Breast epithelium (tissue), 4 donors: ENCODE data around the gene ICOS. TPM values are rescaled to one million over a fixed set of nuclear protein-coding genes. Genes with fewer than 3 reads are reported as not detected.
A peak's percentile ranks its signal among the peaks of the same experiment; 100 is the strongest.

Experiments
- DNase-seq, 2 donors: peaks; one replicate each; pipeline ENCODE4 v3.0.0-alpha.2; 2019; ENCODE audit warnings: low spot score in 2 of 2
- H3K27ac ChIP-seq, 2 donors: fragments of 200-600 bp; sonication (generic) in 1 of 2; one replicate each; pipeline ENCODE4 v1.5.1; 2016 to 2019; ENCODE audit warnings: mild to moderate bottlenecking in 1 of 2
- H3K27me3 ChIP-seq, 2 donors: fragments of 200-600 bp; sonication (generic) in 1 of 2; one replicate each; pipeline versions ENCODE4 v1.5.1 to v1.6.0; 2017 to 2019; ENCODE audit warnings: control low read depth in 1 of 2, mild to moderate bottlenecking in 1 of 2
- H3K36me3 ChIP-seq: fragments of 200-600 bp; one replicate; pipeline ENCODE4 v1.5.1; 2019
- H3K4me1 ChIP-seq, 2 donors: fragments of 200-600 bp; sonication (generic); one replicate each; pipeline ENCODE4 v1.5.1; 2016 to 2019; ENCODE audit warnings: control low read depth in 1 of 2
- H3K4me3 ChIP-seq, 3 donors: fragments of 200-600 bp; sonication (generic); 1 replicate in 2 of 3; 2 replicates in 1 of 3; pipeline ENCODE4 v1.5.1; 2016 to 2019; ENCODE audit warnings: mild to moderate bottlenecking in 3 of 3, moderate library complexity in 2 of 3
- H3K9me3 ChIP-seq, 2 donors: fragments of 200-600 bp; sonication (generic) in 1 of 2; one replicate each; pipeline ENCODE4 v1.5.1; 2016 to 2019; ENCODE audit warnings: control low read depth in 1 of 2
- POLR2A ChIP-seq: fragments of 450-650 bp; IDR thresholded peaks from one replicate; pipeline ENCODE4 v1.6.1; 2016; ENCODE audit warnings: antibody characterized with exemption, mild to moderate bottlenecking, moderate library complexity
- POLR2AphosphoS5 ChIP-seq, 3 donors: sonication (generic); formaldehyde crosslinking; IDR thresholded peaks; one replicate each; pipeline ENCODE4 v1.6.1; 2017; ENCODE audit warnings: antibody characterized with exemption in 3 of 3
- intact Hi-C: fragments of 100-400 bp; cut with DNase I; formaldehyde crosslinking; loops from one replicate; pipeline ENCODE4 v1.15.1; 2023; ENCODE audit warnings: low total_unique reads
- total RNA-seq, 3 donors: library from RNA; depleted of rRNA; stranded (reverse); fragments of >200 nt; gene quantifications; one replicate each; pipeline ENCODE4 v1.1.0, GENCODE V29; 2016
- TF ChIP-seq, protein P1 (sequence below), 3 donors: fragments of 450-650 bp; IDR thresholded peaks; one replicate each; pipeline ENCODE4 v1.5.1; 2016 to 2017; ENCODE audit warnings: antibody characterized with exemption in 3 of 3, mild to moderate bottlenecking in 3 of 3, moderate library complexity in 3 of 3

ICOS gene, protein sequence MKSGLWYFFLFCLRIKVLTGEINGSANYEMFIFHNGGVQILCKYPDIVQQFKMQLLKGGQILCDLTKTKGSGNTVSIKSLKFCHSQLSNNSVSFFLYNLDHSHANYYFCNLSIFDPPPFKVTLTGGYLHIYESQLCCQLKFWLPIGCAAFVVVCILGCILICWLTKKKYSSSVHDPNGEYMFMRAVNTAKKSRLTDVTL
- under 1 TPM; 0.33 to 0.64 (median 0.59) TPM for total RNA-seq

DNA sequence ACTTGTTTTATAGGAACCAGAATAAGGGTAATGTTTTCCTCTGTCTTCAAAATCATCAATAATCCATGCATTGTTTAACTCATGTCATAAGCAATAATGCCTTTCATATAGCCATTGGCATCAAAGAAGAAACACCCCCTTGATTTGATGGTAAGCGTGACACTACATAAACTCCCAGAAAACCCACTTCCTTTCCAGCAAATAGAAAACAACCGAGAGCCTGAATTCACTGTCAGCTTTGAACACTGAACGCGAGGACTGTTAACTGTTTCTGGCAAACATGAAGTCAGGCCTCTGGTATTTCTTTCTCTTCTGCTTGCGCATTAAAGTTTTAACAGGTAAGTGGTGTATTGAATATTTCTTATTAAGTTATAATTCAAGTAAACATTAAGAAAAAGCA is at the start of gene ICOS:
ICOS (plus strand) TSS at position 229 of the 400 bp plus-strand sequence; CDS start at position 281, 52 bp downstream.
- Histone ChIP-seq H3K27ac (no peak within 1 kb of the TSS), H3K4me1 (no peaks in the 10 kb centered on the region), H3K36me3 (no peaks in the 10 kb centered on the region), H3K27me3 (no peaks in the 10 kb centered on the region), H3K9me3 (no peaks in the 10 kb centered on the region), H3K4me3 (peak within 1 kb of the TSS in 1 of 3 donors; percentile 11)
- DNase-seq = no peak
- intact Hi-C loops = no loop called here
- TF ChIP-seq POLR2AphosphoS5 (IDR thresholded peaks at IDR 0.05) (no peak), POLR2A (no peak)
- TF ChIP-seq, protein P1, sequence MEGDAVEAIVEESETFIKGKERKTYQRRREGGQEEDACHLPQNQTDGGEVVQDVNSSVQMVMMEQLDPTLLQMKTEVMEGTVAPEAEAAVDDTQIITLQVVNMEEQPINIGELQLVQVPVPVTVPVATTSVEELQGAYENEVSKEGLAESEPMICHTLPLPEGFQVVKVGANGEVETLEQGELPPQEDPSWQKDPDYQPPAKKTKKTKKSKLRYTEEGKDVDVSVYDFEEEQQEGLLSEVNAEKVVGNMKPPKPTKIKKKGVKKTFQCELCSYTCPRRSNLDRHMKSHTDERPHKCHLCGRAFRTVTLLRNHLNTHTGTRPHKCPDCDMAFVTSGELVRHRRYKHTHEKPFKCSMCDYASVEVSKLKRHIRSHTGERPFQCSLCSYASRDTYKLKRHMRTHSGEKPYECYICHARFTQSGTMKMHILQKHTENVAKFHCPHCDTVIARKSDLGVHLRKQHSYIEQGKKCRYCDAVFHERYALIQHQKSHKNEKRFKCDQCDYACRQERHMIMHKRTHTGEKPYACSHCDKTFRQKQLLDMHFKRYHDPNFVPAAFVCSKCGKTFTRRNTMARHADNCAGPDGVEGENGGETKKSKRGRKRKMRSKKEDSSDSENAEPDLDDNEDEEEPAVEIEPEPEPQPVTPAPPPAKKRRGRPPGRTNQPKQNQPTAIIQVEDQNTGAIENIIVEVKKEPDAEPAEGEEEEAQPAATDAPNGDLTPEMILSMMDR (IDR thresholded peaks at IDR 0.05) = no peak

DNA sequence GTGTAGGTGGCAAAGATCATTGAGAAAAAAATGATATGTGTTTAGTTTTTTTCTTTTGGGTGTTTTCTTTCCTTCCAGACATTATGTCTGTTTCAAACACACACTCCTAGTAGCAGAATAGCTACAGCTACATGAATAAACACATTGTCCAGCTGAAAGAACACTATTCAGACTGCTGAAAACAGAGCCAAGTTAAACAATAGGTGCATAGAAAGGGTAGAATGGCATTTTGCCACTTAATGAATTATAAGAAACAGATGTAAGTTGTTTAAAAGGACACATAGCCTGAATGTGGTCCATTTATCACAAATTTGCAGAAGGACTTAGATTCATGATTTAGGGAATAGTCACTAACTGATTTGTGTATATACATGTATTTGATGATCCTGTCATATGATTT is 48.9 kb upstream of the ICOS start:
- H3K4me1 ChIP-seq = no peaks in the 10 kb centered on the region
- H3K27me3 ChIP-seq = no peaks in the 10 kb centered on the region
- no peaks in the 10 kb centered on the region for H3K9me3 ChIP-seq
- H3K36me3 ChIP-seq = no peaks in the 10 kb centered on the region
- intact Hi-C loops = no loop called here
- TF ChIP-seq, protein P1 (IDR thresholded peaks at IDR 0.05) = no peak
- TF ChIP-seq POLR2A (no peak), POLR2AphosphoS5 (IDR thresholded peaks at IDR 0.05) (no peak)
- H3K4me3 ChIP-seq = no peak overlapping the region
- H3K27ac ChIP-seq = peak overlapping the region in 1 of 2 donors; percentile 34
- DNase-seq = no peak

DNA sequence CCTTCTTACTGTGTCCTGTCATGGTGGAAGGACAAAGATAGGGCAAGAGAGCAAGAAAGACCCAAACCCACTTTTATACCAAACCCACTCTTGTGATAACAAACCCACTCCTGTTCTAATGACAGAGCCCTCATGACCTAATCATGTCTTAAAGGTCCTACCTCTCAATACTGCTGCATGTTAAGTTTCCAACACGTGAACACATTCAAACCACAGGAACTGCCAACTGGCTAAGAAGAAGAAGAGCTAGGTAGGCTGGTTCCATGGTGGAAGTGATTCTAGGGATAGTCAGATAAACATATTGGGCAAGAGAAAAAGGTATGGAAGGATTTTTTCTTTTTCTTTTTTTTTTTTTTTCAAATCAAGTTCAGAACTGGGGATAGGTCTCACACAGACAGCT is 47.0 kb upstream of the ICOS start:
- Histone ChIP-seq H3K4me3 (no peak overlapping the region), H3K27me3 (no peaks in the 10 kb centered on the region), H3K27ac (no peak overlapping the region), H3K9me3 (no peaks in the 10 kb centered on the region), H3K36me3 (no peaks in the 10 kb centered on the region), H3K4me1 (no peaks in the 10 kb centered on the region)
- no peak for DNase-seq
- TF ChIP-seq, protein P1 (IDR thresholded peaks at IDR 0.05) = no peak
- TF ChIP-seq POLR2AphosphoS5 (IDR thresholded peaks at IDR 0.05) (no peak), POLR2A (no peak)
- intact Hi-C loops = no loop called here

DNA sequence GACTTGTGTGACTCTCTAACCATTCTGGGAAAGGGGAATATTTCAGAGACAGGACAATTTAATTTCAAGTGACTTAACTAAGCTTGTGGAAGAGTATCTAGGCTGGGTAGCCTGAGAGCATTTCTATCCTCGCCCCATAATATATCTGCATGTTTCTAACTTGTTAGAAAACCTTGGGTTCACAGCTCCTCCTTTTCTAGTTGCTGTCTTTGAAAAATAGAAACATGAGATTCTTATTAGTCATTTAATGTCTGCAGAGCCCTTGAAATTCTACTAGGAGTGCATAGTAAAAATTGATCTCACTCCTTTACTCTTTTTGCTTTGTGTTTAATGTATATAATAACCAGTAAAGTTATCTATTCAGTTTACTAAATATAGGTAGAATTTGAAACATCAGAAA is 46.6 kb upstream of the ICOS start:
- intact Hi-C loops = no loop called here
- no peak overlapping the region for H3K4me3 ChIP-seq
- H3K4me1 ChIP-seq = no peaks in the 10 kb centered on the region
- H3K27me3 ChIP-seq = no peaks in the 10 kb centered on the region
- H3K9me3 ChIP-seq = no peaks in the 10 kb centered on the region
- TF ChIP-seq POLR2A (no peak), POLR2AphosphoS5 (IDR thresholded peaks at IDR 0.05) (no peak)
- TF ChIP-seq, protein P1 (IDR thresholded peaks at IDR 0.05) = no peak
- no peak for DNase-seq
- no peaks in the 10 kb centered on the region for H3K36me3 ChIP-seq
- H3K27ac ChIP-seq = no peak overlapping the region

DNA sequence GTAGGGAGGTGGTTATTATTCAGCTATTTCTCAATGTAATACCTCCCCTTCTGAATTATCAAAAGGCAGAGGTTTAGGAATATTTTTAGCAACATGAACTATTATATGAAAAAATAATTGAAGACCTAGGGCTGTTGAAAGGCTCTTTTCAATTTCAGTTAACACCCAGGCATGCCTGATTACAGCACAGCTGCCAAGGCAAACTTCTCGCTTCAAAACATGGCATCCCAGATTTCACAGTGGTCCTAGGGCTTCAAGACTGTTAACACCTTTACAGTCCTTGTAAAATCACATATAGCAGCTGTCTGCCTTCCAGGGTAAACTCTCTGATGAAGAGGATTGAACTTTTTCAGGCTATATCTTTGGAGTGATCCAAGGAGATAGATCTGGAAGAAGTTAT is 45.8 kb upstream of the ICOS start:
- no peak for DNase-seq
- Histone ChIP-seq H3K9me3 (no peaks in the 10 kb centered on the region), H3K36me3 (no peaks in the 10 kb centered on the region), H3K4me1 (no peaks in the 10 kb centered on the region), H3K27ac (no peak overlapping the region), H3K4me3 (no peak overlapping the region), H3K27me3 (no peaks in the 10 kb centered on the region)
- intact Hi-C loops = no loop called here
- TF ChIP-seq POLR2A (no peak), POLR2AphosphoS5 (IDR thresholded peaks at IDR 0.05) (no peak)
- TF ChIP-seq, protein P1 (IDR thresholded peaks at IDR 0.05) = no peak
